SK-N-SH (cell line): ENCODE data around the gene MPPED2. TPM values are rescaled to one million over a fixed set of nuclear protein-coding genes. Genes with fewer than 3 reads are reported as not detected.

Experiments used
- CTCF ChIA-PET: fragments of 300-600, 350-600 bp; formaldehyde crosslinking; extraction: SDS; loops from one replicate; lab custom pipeline; 2021; lab: Yijun Ruan, JAX
- POLR2A ChIA-PET: fragments of 350-600 bp; sonication (Branson Sonifier 250); formaldehyde crosslinking; extraction: SDS; loops from one replicate; lab custom pipeline; 2020; ENCODE audit warnings: antibody characterized with exemption, inconsistent platforms; lab: Yijun Ruan, JAX
- DNase-seq: peaks from one replicate; pipeline ENCODE4 v3.0.0; 2012
- H2AFZ ChIP-seq: fragments of 200-600 bp; sonication (generic); 2 replicates; pipeline ENCODE4 v1.8.1; 2016; ENCODE audit warnings: antibody characterized with exemption, mild to moderate bottlenecking, low read depth
- H3F3A ChIP-seq: fragments of 200-600 bp; sonication (generic); replicated peaks from 2 replicates; pipeline ENCODE3; 2016; ENCODE audit warnings: antibody characterized with exemption, mild to moderate bottlenecking; ENCODE audit not compliant: insufficient read depth
- H3K27ac ChIP-seq, 2 experiments: fragments of 200-500 bp in 1 of 2; fragments of 200-600 bp in 1 of 2; sonication (Bioruptor generic) in 1 of 2; sonication (generic), shearing (Covaris generic) in 1 of 2; 2 replicates each; pipeline versions ENCODE4 v1.5.1 to v1.6.1; 2014 to 2016; ENCODE audit warnings: low read depth in 2 of 2, inconsistent platforms in 1 of 2, low read length in 1 of 2, mild to moderate bottlenecking in 1 of 2, mixed read lengths in 1 of 2
- H3K27me3 ChIP-seq: fragments of 200-600 bp; sonication (generic), shearing (Covaris generic); 2 replicates; pipeline ENCODE4 v1.6.1; 2016; ENCODE audit warnings: mixed run types; ENCODE audit not compliant: insufficient read depth
- H3K36me3 ChIP-seq, 2 experiments: fragments of 200-500 bp in 1 of 2; fragments of 200-600 bp in 1 of 2; sonication (Bioruptor generic) in 1 of 2; sonication (generic) in 1 of 2; replicated peaks in 1 of 2; 2 replicates each; pipeline versions ENCODE3 to v1.5.1; 2014 to 2016; ENCODE audit warnings: low read length in 1 of 2, mild to moderate bottlenecking in 1 of 2; ENCODE audit not compliant: insufficient read depth in 2 of 2, control insufficient read depth in 1 of 2
- H3K4me1 ChIP-seq, 2 experiments: fragments of 200-500 bp in 1 of 2; fragments of 200-600 bp in 1 of 2; sonication (Bioruptor generic) in 1 of 2; sonication (generic), shearing (Covaris generic) in 1 of 2; 2 replicates each; pipeline versions ENCODE4 v1.5.1 to v1.6.1; 2014 to 2016; ENCODE audit warnings: low read depth in 1 of 2, low read length in 1 of 2, mixed run types in 1 of 2; ENCODE audit not compliant: insufficient read depth in 2 of 2, control insufficient read depth in 1 of 2
- H3K4me2 ChIP-seq: fragments of 200-600 bp; sonication (generic), shearing (Covaris generic); 2 replicates; pipeline ENCODE4 v1.6.1; 2017; ENCODE audit warnings: mixed run types
- H3K4me3 ChIP-seq, 2 experiments: fragments of 200-500 bp in 1 of 2; fragments of 200-600 bp in 1 of 2; sonication (Bioruptor generic) in 1 of 2; sonication (generic), shearing (Covaris generic) in 1 of 2; 2 replicates each; pipeline versions ENCODE4 v1.5.1 to v1.8.1; 2014 to 2016; ENCODE audit warnings: low read depth in 2 of 2, inconsistent platforms in 1 of 2, low read length in 1 of 2, mild to moderate bottlenecking in 1 of 2, mixed read lengths in 1 of 2, moderate library complexity in 1 of 2
- H3K79me2 ChIP-seq: fragments of 200-600 bp; sonication (generic); 2 replicates; pipeline ENCODE4 v1.8.1; 2017; ENCODE audit warnings: mild to moderate bottlenecking; ENCODE audit not compliant: insufficient read depth
- H3K9ac ChIP-seq: fragments of 200-600 bp; sonication (generic); 2 replicates; pipeline ENCODE4 v1.6.1; 2017; ENCODE audit warnings: mixed run types
- H3K9me2 ChIP-seq: fragments of 200-600 bp; sonication (generic); 2 replicates; pipeline ENCODE4 v1.6.1; 2017; ENCODE audit warnings: mixed run types
- H3K9me3 ChIP-seq: fragments of 200-600 bp; sonication (generic); 2 replicates; pipeline ENCODE4 v1.6.1; 2017; ENCODE audit warnings: mixed run types, mild to moderate bottlenecking, moderate library complexity
- H4K20me1 ChIP-seq: fragments of 200-600 bp; sonication (generic); 2 replicates; pipeline ENCODE4 v1.6.1; 2017; ENCODE audit warnings: mild to moderate bottlenecking, mixed run types; ENCODE audit not compliant: insufficient read depth
- CHD2 ChIP-seq: fragments of 150-350 bp; IDR thresholded peaks from 2 replicates; pipeline ENCODE4 v1.6.1; 2018; ENCODE audit warnings: low read length; ENCODE audit not compliant: partially characterized antibody
- EZH2phosphoT487 ChIP-seq: fragments of 200-600 bp; sonication (generic); IDR thresholded peaks from 2 replicates; pipeline ENCODE4 v1.6.1; 2017; ENCODE audit warnings: low read depth, mixed run types, mild to moderate bottlenecking, antibody characterized with exemption, moderate library complexity, borderline replicate concordance
- FOSL2 ChIP-seq: IDR thresholded peaks from 2 replicates; pipeline ENCODE4 v1.4.0; 2012; ENCODE audit warnings: low read depth, mild to moderate bottlenecking, moderate library complexity, borderline replicate concordance
- JUND ChIP-seq: IDR thresholded peaks from 2 replicates; pipeline ENCODE4 v1.4.0; 2012
- MAX ChIP-seq: IDR thresholded peaks from 2 replicates; pipeline ENCODE4 v1.4.0; 2012; ENCODE audit warnings: low read depth
- MXI1 ChIP-seq: IDR thresholded peaks from 2 replicates; pipeline ENCODE4 v1.6.1; 2012; ENCODE audit warnings: mild to moderate bottlenecking, low read depth, low read length, improper control_type of control experiment
- NRF1 ChIP-seq: IDR thresholded peaks from 2 replicates; pipeline ENCODE4 v1.6.1; 2012; ENCODE audit warnings: low read depth, mild to moderate bottlenecking, low read length
- PBX3 ChIP-seq: IDR thresholded peaks from 2 replicates; pipeline ENCODE4; 2012
- SIN3A ChIP-seq: IDR thresholded peaks from 2 replicates; pipeline ENCODE4 v1.6.1; 2012; ENCODE audit warnings: low read depth, mild to moderate bottlenecking, low read length, moderate library complexity, borderline replicate concordance
- TCF12 ChIP-seq: IDR thresholded peaks from 2 replicates; pipeline ENCODE4 v1.4.0; 2012
- USF1 ChIP-seq: IDR thresholded peaks from 2 replicates; pipeline ENCODE4 v1.4.0; 2012; ENCODE audit warnings: low read depth, borderline replicate concordance
- USF2 ChIP-seq: fragments of 150-350 bp; IDR thresholded peaks from 2 replicates; pipeline ENCODE4 v1.6.1; 2017; ENCODE audit warnings: antibody characterized with exemption, low read length, low read depth, borderline replicate concordance
- WGBS: methylation state at CpG from one replicate; pipeline ENCODE4 v1.1.6; 2017; ENCODE audit warnings: low lambda C conversion rate; 5-methylcytosine and 5-hydroxymethylcytosine counted together
- polyA plus RNA-seq, 3 experiments: library from polyadenylated mRNA; depleted of rRNA; stranded (reverse); fragments of >200 nt; gene quantifications; 2 replicates each; pipeline ENCODE4 v1.2.3, GENCODE V29; 2012
- TF ChIP-seq, protein P1 (sequence below): fragments of 150-350 bp; IDR thresholded peaks from 2 replicates; pipeline ENCODE4 v1.6.1; 2016; ENCODE audit warnings: mild to moderate bottlenecking, low read depth, low read length

MPPED2 gene
- polyA plus RNA-seq, 1 of the 3 experiments (the other 2 are of a cell fraction), result 0.05 TPM

- no peak for TF ChIP-seq CHD2
- no peak for TF ChIP-seq PBX3
- TF ChIP-seq, all 33 proteins: peak for 0
These were observed 5.6 kb downstream of the MPPED2 start (continued) for GRCh38 chr11:30580573-30580972.

GRCh38 chr11:30579415-30580175 lies 6.6 kb downstream of the MPPED2 start:
- H3F3A ChIP-seq, result no peaks in the 10 kb centered on the region
- H4K20me1 ChIP-seq, result no peaks in the 10 kb centered on the region
- peaks cover 18% of the 10 kb centered on the region for H3K27me3 ChIP-seq
- H3K4me2 ChIP-seq, result no peak overlapping the region
- H3K4me3 ChIP-seq, result no peak overlapping the region
- no peaks in the 10 kb centered on the region for H3K79me2 ChIP-seq
- H3K9me3 ChIP-seq, result no peaks in the 10 kb centered on the region
- ChIA-PET POLR2A (no interaction called here), CTCF (no interaction called here)
- H3K4me1 ChIP-seq, result peaks cover under 1 to 4% of the 10 kb centered on the region in 2 experiments; a peak in 2 of 4 replicates
- no peak overlapping the region for H3K27ac ChIP-seq
- H3K9ac ChIP-seq, result no peak overlapping the region
- no peaks in the 10 kb centered on the region for H3K36me3 ChIP-seq
- no peaks in the 10 kb centered on the region for H3K9me2 ChIP-seq
- no peak for DNase-seq
- H2AFZ ChIP-seq, result no peak overlapping the region
- whole genome bisulfite sequencing, result 30% methylated on average over 3 of the region's 3 CpGs
- TF ChIP-seq JUND, result no peak
- TF ChIP-seq EZH2phosphoT487, result no peak
- TF ChIP-seq USF2, result no peak
- TF ChIP-seq USF1, result no peak
- TF ChIP-seq SIN3A, result no peak
- TF ChIP-seq TCF12, result no peak
- no peak for TF ChIP-seq NRF1
- no peak for TF ChIP-seq FOSL2
- TF ChIP-seq MAX, result no peak
- no peak for TF ChIP-seq PBX3
- TF ChIP-seq, protein P1, sequence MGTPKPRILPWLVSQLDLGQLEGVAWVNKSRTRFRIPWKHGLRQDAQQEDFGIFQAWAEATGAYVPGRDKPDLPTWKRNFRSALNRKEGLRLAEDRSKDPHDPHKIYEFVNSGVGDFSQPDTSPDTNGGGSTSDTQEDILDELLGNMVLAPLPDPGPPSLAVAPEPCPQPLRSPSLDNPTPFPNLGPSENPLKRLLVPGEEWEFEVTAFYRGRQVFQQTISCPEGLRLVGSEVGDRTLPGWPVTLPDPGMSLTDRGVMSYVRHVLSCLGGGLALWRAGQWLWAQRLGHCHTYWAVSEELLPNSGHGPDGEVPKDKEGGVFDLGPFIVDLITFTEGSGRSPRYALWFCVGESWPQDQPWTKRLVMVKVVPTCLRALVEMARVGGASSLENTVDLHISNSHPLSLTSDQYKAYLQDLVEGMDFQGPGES, result no peak
- TF ChIP-seq MXI1, result no peak
